Keratinocyte (primary cell): ENCODE measurements around the gene GLS. TPM values are rescaled to one million over a fixed set of nuclear protein-coding genes. Genes with fewer than 3 reads are reported as not detected.

Experiments
- DNase-seq: peaks from one replicate; pipeline ENCODE4 v3.0.0-alpha.2; 2011; ENCODE audit warnings: low read depth, missing footprints, low spot score
- FAIRE-seq: peaks from 2 replicates; lab custom pipeline; 2011; peaks lifted over from hg19 to GRCh38; lab: Jason Lieb, UNC
- H2AFZ ChIP-seq: 2 replicates; pipeline ENCODE4 v1.6.0; 2012; ENCODE audit warnings: low read length, control low read depth, inconsistent platforms; ENCODE audit not compliant: control insufficient read depth
- H3K27ac ChIP-seq: 2 replicates; pipeline ENCODE4 v1.5.1; 2011; ENCODE audit warnings: low read length; ENCODE audit not compliant: control insufficient read depth, insufficient read depth
- H3K27me3 ChIP-seq: 3 replicates; pipeline ENCODE4 v1.6.0; 2011; ENCODE audit warnings: low read length; ENCODE audit not compliant: control insufficient read depth, insufficient read depth; ENCODE audit errors: extremely low read depth
- H3K36me3 ChIP-seq, 2 experiments: 2 replicates in 1 of 2; 3 replicates in 1 of 2; pipeline ENCODE4 v1.5.1; 2011; ENCODE audit warnings: low read length in 2 of 2, mild to moderate bottlenecking in 1 of 2; ENCODE audit not compliant: control insufficient read depth in 2 of 2, insufficient read depth in 2 of 2; ENCODE audit errors: extremely low read depth in 1 of 2
- H3K4me1 ChIP-seq: 3 replicates; pipeline ENCODE4 v1.5.1; 2011; ENCODE audit warnings: low read length; ENCODE audit not compliant: control insufficient read depth, insufficient read depth; ENCODE audit errors: extremely low read depth
- H3K4me2 ChIP-seq: 3 replicates; pipeline ENCODE4 v1.6.0; 2011; ENCODE audit warnings: low read depth, low read length; ENCODE audit not compliant: control insufficient read depth, insufficient read depth; ENCODE audit errors: extremely low read depth
- H3K4me3 ChIP-seq, 3 experiments: fragments of 200-600 bp in 1 of 3; sonication (generic) in 1 of 3; 2 replicates in 2 of 3; 3 replicates in 1 of 3; pipeline ENCODE4 v1.5.1; 2011 to 2016; ENCODE audit warnings: low read length in 3 of 3, mild to moderate bottlenecking in 3 of 3, control low read depth in 2 of 3, inconsistent platforms in 1 of 3, low read depth in 1 of 3, mixed read lengths in 1 of 3, mixed run types in 1 of 3, moderate library complexity in 1 of 3; ENCODE audit not compliant: control insufficient read depth in 2 of 3, insufficient read depth in 2 of 3; ENCODE audit errors: extremely low read depth in 1 of 3
- H3K79me2 ChIP-seq: 2 replicates; pipeline ENCODE4 v1.6.0; 2012; ENCODE audit warnings: low read length; ENCODE audit not compliant: control insufficient read depth, insufficient read depth
- H3K9ac ChIP-seq: 3 replicates; pipeline ENCODE4 v1.6.0; 2011; ENCODE audit warnings: low read length; ENCODE audit not compliant: control insufficient read depth, insufficient read depth; ENCODE audit errors: extremely low read depth
- H3K9me1 ChIP-seq: 3 replicates; pipeline ENCODE4 v1.6.0; 2011; ENCODE audit warnings: low read length; ENCODE audit not compliant: control insufficient read depth, insufficient read depth; ENCODE audit errors: extremely low read depth
- H3K9me3 ChIP-seq: 2 replicates; pipeline ENCODE4 v1.5.1; 2012; ENCODE audit warnings: low read depth, low read length; ENCODE audit not compliant: control insufficient read depth
- H4K20me1 ChIP-seq: 3 replicates; pipeline ENCODE4 v1.6.0; 2011; ENCODE audit warnings: low read length; ENCODE audit not compliant: control insufficient read depth, insufficient read depth; ENCODE audit errors: extremely low read depth
- CTCF ChIP-seq, 3 experiments: IDR thresholded peaks in 1 of 3; conservative IDR thresholded peaks in 1 of 3; optimal IDR thresholded peaks in 1 of 3; 2 replicates in 2 of 3; 3 replicates in 1 of 3; pipeline versions ENCODE3 to v1.5.1; 2011; ENCODE audit warnings: low read length in 3 of 3, mild to moderate bottlenecking in 3 of 3, moderate library complexity in 2 of 3, control low read depth in 1 of 3, inconsistent platforms in 1 of 3; ENCODE audit not compliant: insufficient read depth in 2 of 3; ENCODE audit errors: extremely low read depth in 1 of 3
- EZH2 ChIP-seq: IDR thresholded peaks from one replicate; pipeline ENCODE4 v1.6.1; 2012; ENCODE audit warnings: inconsistent platforms, mild to moderate bottlenecking, low read length, moderate library complexity
- dilution Hi-C: fragments of 300-500 bp; cut with MboI; formaldehyde crosslinking; loops from one replicate; pipeline ENCODE4 v1.7.0; 2020; ENCODE audit warnings: low sequenced_read_pairs; ENCODE audit not compliant: extremely low pct_ligation_motif_present
- polyA plus RNA-seq, 5 experiments: library from polyadenylated mRNA; depleted of rRNA in 3 of 5; stranded (reverse) in 3 of 5; stranded (forward) in 1 of 5; unstranded in 1 of 5; fragments of >200 nt; gene quantifications; 1 replicate in 1 of 5; 2 replicates in 3 of 5; 3 replicates in 1 of 5; pipeline versions ENCODE4 v1.2.1 to v1.2.3, GENCODE V29; 2011 to 2012; ENCODE audit warnings: missing spikeins in 2 of 5, low read depth in 1 of 5, low replicate concordance in 1 of 5

The GLS gene
- polyA plus RNA-seq, 1 donor (not counting 4 experiments of a cell fraction or from before 2014, with no cell fraction given) = 130 TPM

GRCh38 chr2:190987116-190987515 is 106.5 kb downstream of the GLS start:
- Histone ChIP-seq H3K79me2 (no peaks in the 10 kb centered on the region), H3K36me3 (peaks cover 32 to 56% of the 10 kb centered on the region in 2 experiments), H3K4me2 (no peak overlapping the region), H2AFZ (no peak overlapping the region), H3K9ac (no peak overlapping the region), H3K9me3 (no peaks in the 10 kb centered on the region), H3K27me3 (no peaks in the 10 kb centered on the region), H3K27ac (no peak overlapping the region), H3K4me3 (no peak overlapping the region), H3K9me1 (no peaks in the 10 kb centered on the region), H3K4me1 (peaks cover 13% of the 10 kb centered on the region), H4K20me1 (no peaks in the 10 kb centered on the region)
- no peak for TF ChIP-seq EZH2
- no peak for TF ChIP-seq CTCF (optimal IDR thresholded peaks at IDR 0.05 in 1 of 3, IDR thresholded peaks at IDR 0.05 in 1 of 3, conservative IDR thresholded peaks at IDR 0.05 in 1 of 3; ENCODE audit: extremely low read depth in 1 of 3, insufficient read depth in 2 of 3, low read length in 3 of 3)
- FAIRE-seq (no peak), DNase-seq (no peak)
- dilution Hi-C loops = no loop called here

GRCh38 chr2:190987938-190988337 is 107.3 kb downstream of the GLS start:
- TF ChIP-seq CTCF (optimal IDR thresholded peaks at IDR 0.05 in 1 of 3, IDR thresholded peaks at IDR 0.05 in 1 of 3, conservative IDR thresholded peaks at IDR 0.05 in 1 of 3; ENCODE audit: extremely low read depth in 1 of 3, insufficient read depth in 2 of 3, low read length in 3 of 3) (no peak), EZH2 (no peak)

More at GRCh38 chr2:190987938-190988337, 107.3 kb downstream of the GLS start:
- H2AFZ ChIP-seq = no peak overlapping the region
- peaks cover 31 to 48% of the 10 kb centered on the region in 2 experiments for H3K36me3 ChIP-seq
- H4K20me1 ChIP-seq = no peaks in the 10 kb centered on the region
- no peak for FAIRE-seq
- peaks cover 13% of the 10 kb centered on the region for H3K4me1 ChIP-seq
- H3K27me3 ChIP-seq = no peaks in the 10 kb centered on the region
- H3K79me2 ChIP-seq = no peaks in the 10 kb centered on the region
- H3K9ac ChIP-seq = no peak overlapping the region
- H3K9me3 ChIP-seq = no peaks in the 10 kb centered on the region
- H3K4me2 ChIP-seq = no peak overlapping the region
- no peak overlapping the region for H3K4me3 ChIP-seq
- dilution Hi-C loops = no loop called here
- no peak overlapping the region for H3K27ac ChIP-seq
- H3K9me1 ChIP-seq = no peaks in the 10 kb centered on the region
- no peak for DNase-seq
